GM23248 (cell line): Measurements from ENCODE around the gene PCSK5. TPM values are rescaled to one million over a fixed set of nuclear protein-coding genes. Genes with fewer than 3 reads are reported as not detected.

Experiments
- DNase-seq: peaks from one replicate; pipeline ENCODE4 v3.0.0-alpha.2; 2015
- H2AFZ ChIP-seq: fragments of 200-600 bp; sonication (generic); 2 replicates; pipeline ENCODE4 v1.6.1; 2016; ENCODE audit warnings: antibody characterized with exemption
- H3F3A ChIP-seq: fragments of 200-600 bp; sonication (generic); 2 replicates; pipeline ENCODE4 v1.6.1; 2016; ENCODE audit warnings: mild to moderate bottlenecking, antibody characterized with exemption, mixed run types; ENCODE audit not compliant: insufficient read depth
- H3K27ac ChIP-seq: fragments of 200-600 bp; sonication (generic); 2 replicates; pipeline ENCODE4 v1.5.1; 2016; ENCODE audit warnings: mild to moderate bottlenecking
- H3K27me3 ChIP-seq: fragments of 200-600 bp; sonication (generic); replicated peaks from 2 replicates; pipeline ENCODE4 v1.6.1; 2016; ENCODE audit warnings: mild to moderate bottlenecking; ENCODE audit not compliant: insufficient read depth
- H3K36me3 ChIP-seq: fragments of 200-600 bp; sonication (generic); 2 replicates; pipeline ENCODE4 v1.6.1; 2016; ENCODE audit warnings: low read depth, mild to moderate bottlenecking
- H3K4me1 ChIP-seq: fragments of 200-600 bp; sonication (generic); 2 replicates; pipeline ENCODE4 v1.6.1; 2016; ENCODE audit warnings: mild to moderate bottlenecking; ENCODE audit not compliant: insufficient read depth
- H3K4me2 ChIP-seq: fragments of 200-600 bp; sonication (generic); one replicate; pipeline ENCODE4 v1.6.1; 2016; ENCODE audit warnings: mild to moderate bottlenecking; ENCODE audit not compliant: unreplicated experiment
- H3K4me3 ChIP-seq: fragments of 200-600 bp; sonication (generic); 2 replicates; pipeline ENCODE4 v1.5.1; 2016; ENCODE audit warnings: mild to moderate bottlenecking
- H3K79me2 ChIP-seq: fragments of 200-600 bp; sonication (generic); 2 replicates; pipeline ENCODE4 v1.6.1; 2016; ENCODE audit warnings: mild to moderate bottlenecking; ENCODE audit not compliant: insufficient read depth
- H3K9ac ChIP-seq: fragments of 200-600 bp; sonication (generic); 2 replicates; pipeline ENCODE4 v1.6.1; 2016; ENCODE audit warnings: mild to moderate bottlenecking
- H3K9me2 ChIP-seq: fragments of 200-600 bp; sonication (generic); 2 replicates; pipeline ENCODE4 v1.6.1; 2016; ENCODE audit warnings: mixed run types, mild to moderate bottlenecking, moderate library complexity; ENCODE audit not compliant: insufficient read depth
- H3K9me3 ChIP-seq: fragments of 200-600 bp; sonication (generic); one replicate; pipeline ENCODE4 v1.6.1; 2017; ENCODE audit warnings: low read depth
- H4K20me1 ChIP-seq: fragments of 200-600 bp; sonication (generic); 2 replicates; pipeline ENCODE4 v1.6.0; 2016; ENCODE audit not compliant: insufficient read depth
- EZH2 ChIP-seq: fragments of 200-600 bp; sonication (generic); IDR thresholded peaks from 2 replicates; pipeline ENCODE4 v1.6.1; 2018; ENCODE audit warnings: antibody characterized with exemption, mild to moderate bottlenecking; ENCODE audit not compliant: insufficient read depth, poor library complexity, severe bottlenecking
- EZH2phosphoT487 ChIP-seq: fragments of 200-600 bp; sonication (generic); IDR thresholded peaks from 2 replicates; pipeline ENCODE4 v1.6.1; 2018; ENCODE audit warnings: antibody characterized with exemption, moderate library complexity, mild to moderate bottlenecking, low read depth; ENCODE audit not compliant: insufficient read depth
- WGBS, 2 experiments: methylation state at CpG; one replicate each; pipeline ENCODE4 v1.1.6; 2015 to 2017; ENCODE audit warnings: low lambda C conversion rate in 2 of 2, low coverage in 1 of 2; ENCODE audit errors: missing lambda C conversion rate in 2 of 2; 5-methylcytosine and 5-hydroxymethylcytosine counted together
- in situ Hi-C: fragments of 300-500 bp; cut with MboI; formaldehyde crosslinking; loops from 2 replicates; pipeline ENCODE4 v1.15.0; 2020
- polyA plus RNA-seq: library from polyadenylated mRNA; unstranded; fragments of >200 nt; fragmentation: Nextera tagmentation; extraction: Ambion mirVana; gene quantifications from 2 replicates; pipeline ENCODE4 v1.2.1, GENCODE V29; 2016
- total RNA-seq: library from RNA; depleted of rRNA; stranded (reverse); fragments of >200 nt; shearing (Covaris generic); gene quantifications from 2 replicates; pipeline ENCODE4 v1.2.3, GENCODE V29; 2014

The PCSK5 gene
- total and polyA plus RNA-seq, 2 experiments from 2014 or later, result 2.3 to 3.9 TPM

- Histone ChIP-seq H3K27me3 (no peaks in the 10 kb centered on the region), H3K79me2 (no peaks in the 10 kb centered on the region), H3K4me1 (no peaks in the 10 kb centered on the region), H3K9me3 (no peaks in the 10 kb centered on the region), H3K27ac (no peak overlapping the region), H3F3A (no peaks in the 10 kb centered on the region), H3K4me3 (no peak overlapping the region), H2AFZ (no peak overlapping the region), H3K4me2 (no peak overlapping the region), H3K9ac (no peak overlapping the region), H4K20me1 (no peaks in the 10 kb centered on the region), H3K36me3 (no peaks in the 10 kb centered on the region), H3K9me2 (no peaks in the 10 kb centered on the region)
- in situ Hi-C loops, result no loop called here
- no peak for TF ChIP-seq EZH2
- no peak for TF ChIP-seq EZH2phosphoT487
- WGBS, 2 experiments, result 65 to 82% methylated on average over 5 of the region's 5 CpGs
- DNase-seq, result no peak
These were observed 112.6 kb downstream of the PCSK5 start for GRCh38 chr9:76003041-76003440.

DNA sequence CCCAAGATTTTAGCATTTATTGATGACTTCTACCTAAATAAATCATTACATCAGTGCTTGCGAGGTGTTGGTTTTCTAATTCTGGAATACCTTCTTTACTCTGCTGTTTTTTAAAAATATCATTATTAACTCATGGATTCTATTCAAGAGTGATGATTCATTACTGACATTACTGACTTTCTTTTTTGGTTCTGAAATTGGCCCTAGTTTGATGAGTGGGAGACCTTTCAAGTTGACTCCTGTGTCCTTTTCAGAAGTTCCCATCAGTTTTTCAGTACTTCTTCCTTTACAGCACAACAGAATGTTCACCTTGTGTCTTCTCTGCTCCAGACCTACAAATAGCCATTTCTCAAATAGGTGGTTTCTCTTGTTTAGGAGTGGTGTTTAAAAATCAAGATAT, 114.1 kb downstream of the PCSK5 start:
- Histone ChIP-seq H3K9me2 (no peaks in the 10 kb centered on the region), H3K36me3 (no peaks in the 10 kb centered on the region), H3K27ac (no peak overlapping the region), H3K9ac (no peak overlapping the region), H3K4me3 (no peak overlapping the region), H3K4me2 (no peak overlapping the region), H3K9me3 (no peaks in the 10 kb centered on the region), H3K4me1 (no peaks in the 10 kb centered on the region), H3K79me2 (no peaks in the 10 kb centered on the region), H2AFZ (no peak overlapping the region), H3K27me3 (no peaks in the 10 kb centered on the region), H4K20me1 (no peaks in the 10 kb centered on the region), H3F3A (no peaks in the 10 kb centered on the region)
- no peak for TF ChIP-seq EZH2phosphoT487
- TF ChIP-seq EZH2, result no peak
- in situ Hi-C loops, result no loop called here
- no peak for DNase-seq
- WGBS, 2 experiments, result 91 to 96% methylated on average over 1 of the region's 1 CpG

- H3K27ac ChIP-seq, result no peak overlapping the region
- in situ Hi-C loops, result no loop called here
- H3K36me3 ChIP-seq, result no peaks in the 10 kb centered on the region
- H3K4me3 ChIP-seq, result no peak overlapping the region
- no peaks in the 10 kb centered on the region for H4K20me1 ChIP-seq
- H3K79me2 ChIP-seq, result no peaks in the 10 kb centered on the region
- DNase-seq, result no peak
- no peak overlapping the region for H3K9ac ChIP-seq
- H3K9me3 ChIP-seq, result no peaks in the 10 kb centered on the region
- TF ChIP-seq EZH2 (no peak), EZH2phosphoT487 (no peak)
- H2AFZ ChIP-seq, result no peak overlapping the region
- WGBS, 2 experiments, result 81% methylated on average over 3 of the region's 3 CpGs
- no peaks in the 10 kb centered on the region for H3K4me1 ChIP-seq
- no peaks in the 10 kb centered on the region for H3F3A ChIP-seq
- H3K9me2 ChIP-seq, result no peaks in the 10 kb centered on the region
- H3K4me2 ChIP-seq, result no peak overlapping the region
- H3K27me3 ChIP-seq, result no peaks in the 10 kb centered on the region
These were observed 117.5 kb downstream of the PCSK5 start for GRCh38 chr9:76007935-76008334.

DNA sequence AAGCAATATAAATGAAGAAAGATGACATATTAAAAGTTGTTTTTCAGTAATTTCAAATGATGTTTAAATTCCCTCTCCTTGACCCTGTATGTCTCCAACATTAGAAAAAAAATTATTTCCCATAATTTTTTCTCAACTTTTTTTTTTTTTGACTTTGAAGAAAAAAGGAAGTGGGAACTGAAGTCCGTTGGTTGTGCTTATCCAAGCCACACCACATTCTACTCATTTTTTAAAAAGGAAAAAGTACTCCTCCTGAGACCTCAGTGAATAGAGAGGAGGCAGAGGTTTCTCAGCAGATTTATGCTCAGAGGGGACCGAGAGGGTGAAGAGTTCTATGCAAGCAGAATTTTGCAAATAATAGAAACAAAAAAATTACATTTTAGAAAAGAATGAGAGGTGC, 123.3 kb downstream of the PCSK5 start:
- Histone ChIP-seq H3F3A (no peaks in the 10 kb centered on the region), H3K79me2 (no peaks in the 10 kb centered on the region), H3K27ac (no peak overlapping the region), H3K4me1 (no peaks in the 10 kb centered on the region), H3K4me2 (no peak overlapping the region), H2AFZ (no peak overlapping the region), H3K9me2 (no peaks in the 10 kb centered on the region), H4K20me1 (no peaks in the 10 kb centered on the region), H3K36me3 (no peaks in the 10 kb centered on the region), H3K4me3 (no peak overlapping the region), H3K27me3 (no peaks in the 10 kb centered on the region), H3K9me3 (no peaks in the 10 kb centered on the region), H3K9ac (no peak overlapping the region)
- TF ChIP-seq EZH2, result no peak
- no peak for TF ChIP-seq EZH2phosphoT487
- DNase-seq, result no peak
- 64 to 81% methylated on average over 2 of the region's 2 CpGs for WGBS, 2 experiments
- in situ Hi-C loops, result no loop called here

DNA sequence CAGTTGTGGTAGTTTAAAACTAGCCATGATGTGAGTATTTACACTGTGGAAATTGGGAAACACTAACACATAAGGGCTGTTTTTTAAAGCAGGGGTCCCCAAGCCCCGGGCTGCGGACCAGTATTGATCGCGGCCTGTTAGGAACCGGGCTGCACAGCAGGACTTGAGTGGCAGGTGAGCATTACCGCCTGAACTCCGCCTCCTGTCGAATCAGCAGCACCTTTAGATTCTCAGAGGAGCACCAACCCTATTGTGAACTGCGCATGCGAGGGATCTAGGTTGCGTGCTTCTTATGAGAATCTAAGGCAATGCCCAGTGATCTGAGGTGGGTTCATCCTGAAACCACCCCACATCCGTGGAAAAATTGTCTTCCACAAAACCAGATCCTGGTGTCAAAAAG, 127.8 kb downstream of the PCSK5 start:
- H3K36me3 ChIP-seq, result no peaks in the 10 kb centered on the region
- no peak overlapping the region for H3K27ac ChIP-seq
- no peak overlapping the region for H3K4me2 ChIP-seq
- no peaks in the 10 kb centered on the region for H3K9me2 ChIP-seq
- no peaks in the 10 kb centered on the region for H3F3A ChIP-seq
- H2AFZ ChIP-seq, result no peak overlapping the region
- no peak for DNase-seq
- TF ChIP-seq EZH2, result no peak
- TF ChIP-seq EZH2phosphoT487, result no peak
- no peaks in the 10 kb centered on the region for H3K9me3 ChIP-seq
- H3K4me3 ChIP-seq, result no peak overlapping the region
- H3K79me2 ChIP-seq, result no peaks in the 10 kb centered on the region
- no peaks in the 10 kb centered on the region for H4K20me1 ChIP-seq
- H3K4me1 ChIP-seq, result no peaks in the 10 kb centered on the region
- 85 to 93% methylated on average over 12 of the region's 12 CpGs for WGBS, 2 experiments
- H3K27me3 ChIP-seq, result no peaks in the 10 kb centered on the region
- in situ Hi-C loops, result no loop called here
- no peak overlapping the region for H3K9ac ChIP-seq
